ENCODE data around the gene IL4I1. TPM values are rescaled to one million over a fixed set of nuclear protein-coding genes. Genes with fewer than 3 reads are reported as not detected.

The IL4I1 gene
- total RNA-seq, 1 experiment from 2014 or later, result 0.71 TPM

- no peak overlapping the region for H3K9ac ChIP-seq (ENCODE audit: low read length)
- intact Hi-C loops (cut with micrococcal nuclease), result no loop called here
- no TSS peak for BruUV-seq (replicated peaks)
- H3K4me1 ChIP-seq (ENCODE audit: control insufficient read depth in 1 of 2, insufficient read depth in 2 of 2, low read length in 2 of 2), result peaks cover 11 to 29% of the 10 kb centered on the region in 2 experiments; a peak in 3 of 4 replicates
- no peaks in the 10 kb centered on the region for H3K9me2 ChIP-seq (ENCODE audit: insufficient read depth)
- RAD21 ChIA-PET (ENCODE audit: low non-redundant PET in 1 of 2, low total read pairs in 2 of 2, uncharacterized antibody in 2 of 2, unreplicated experiment in 2 of 2), result no interaction called here
- peaks cover 3 to 17% of the 10 kb centered on the region in 2 experiments; a peak in 3 of 4 replicates for H3K36me3 ChIP-seq (ENCODE audit: control insufficient read depth in 1 of 2, insufficient read depth in 2 of 2, low read length in 2 of 2)
- H3K27me3 ChIP-seq (ENCODE audit: insufficient read depth, low read length), result no peaks in the 10 kb centered on the region
- ATAC-seq, result no peak
- CTCF ChIA-PET, result no interaction called here
- H3K4me2 ChIP-seq (ENCODE audit: low read length), result no peak overlapping the region
- peaks cover 29% of the 10 kb centered on the region for H3K79me2 ChIP-seq (ENCODE audit: insufficient read depth, low read length)
- H3K4me3 ChIP-seq (replicated peaks in 1 of 2; ENCODE audit: low read depth in 1 of 2, low read length in 2 of 2), result no peak overlapping the region
- no peak for DNase-seq (ENCODE audit: low read depth, low spot score)
- TF ChIP-seq TCF7L2 (IDR thresholded peaks at IDR 0.05; ENCODE audit: borderline replicate concordance, extremely low read depth, insufficient read depth, insufficient read length) (no peak), RAD21 (IDR thresholded peaks at IDR 0.05; ENCODE audit: low read depth) (no peak), POLR2A (IDR thresholded peaks at IDR 0.05; ENCODE audit: borderline replicate concordance, extremely low read depth, insufficient read depth, insufficient read length) (no peak), YY1 (IDR thresholded peaks at IDR 0.05; ENCODE audit: extremely low read depth, insufficient replicate concordance, low read depth, low read length) (no peak), EZH2 (IDR thresholded peaks at IDR 0.05) (no peak), CBX3 (IDR thresholded peaks at IDR 0.05; ENCODE audit: low read depth) (no peak), POLR2AphosphoS5 (IDR thresholded peaks at IDR 0.05; ENCODE audit: low read depth, low read length) (no peak), MAX (IDR thresholded peaks at IDR 0.05) (no peak), ZBTB33 (IDR thresholded peaks at IDR 0.05; ENCODE audit: extremely low read depth, insufficient replicate concordance, low read length) (no peak), EGR1 (IDR thresholded peaks at IDR 0.05; ENCODE audit: low read depth) (no peak), SP1 (IDR thresholded peaks at IDR 0.05; ENCODE audit: low read depth) (no peak)
- POLR2A ChIA-PET, result no interaction called here
- H3K27ac ChIP-seq (ENCODE audit: low read depth, low read length), result no peak overlapping the region
- no peaks in the 10 kb centered on the region for H4K20me1 ChIP-seq (ENCODE audit: insufficient read depth)
- H2AFZ ChIP-seq (ENCODE audit: low read depth, low read length, poor library complexity, severe bottlenecking), result no peak overlapping the region
- H3K9me3 ChIP-seq (ENCODE audit: control insufficient read depth in 1 of 2, insufficient read depth in 1 of 2, low read depth in 1 of 2, low read length in 2 of 2), result no peaks in the 10 kb centered on the region
Measured at GRCh38 chr19:49932041-49932451, 35.4 kb upstream of the IL4I1 start.
